ENCODE results near the gene KLF17.

The KLF17 gene

GRCh38 chr1:44118682-44119081 is at the start of gene KLF17:
Gene KLF17 (plus strand): TSS chr1:44118821. CDS start chr1:44118908, 87 bp downstream.
- DNase-seq = no peak

GRCh38 chr1:44071461-44071860 is 47.2 kb upstream of the KLF17 start:
- no peak for DNase-seq

- no peak for DNase-seq
Measured at GRCh38 chr1:44072204-44072603, 46.4 kb upstream of the KLF17 start.

- DNase-seq = no peak
Measured at GRCh38 chr1:44072821-44073220, 45.8 kb upstream of the KLF17 start.

GRCh38 chr1:44073528-44073927 is 45.1 kb upstream of the KLF17 start:
- DNase-seq = no peak

GRCh38 chr1:44074415-44074814 is 44.2 kb upstream of the KLF17 start:
- no peak for DNase-seq

- no peak for DNase-seq
Measured at GRCh38 chr1:44076066-44076465, 42.6 kb upstream of the KLF17 start.

GRCh38 chr1:44077421-44077820 is 41.2 kb upstream of the KLF17 start:
- no peak for DNase-seq

GRCh38 chr1:44078104-44078503 is 40.5 kb upstream of the KLF17 start:
- no peak for DNase-seq

- no peak for DNase-seq
Measured at GRCh38 chr1:44079566-44079965, 39.1 kb upstream of the KLF17 start.

- no peak for DNase-seq
Measured at GRCh38 chr1:44084998-44085675, 33.5 kb upstream of the KLF17 start.

- peak; percentile 20 for DNase-seq
Measured at GRCh38 chr1:44086692-44087474, 31.7 kb upstream of the KLF17 start.

- no peak for DNase-seq
Measured at GRCh38 chr1:44089371-44090048, 29.1 kb upstream of the KLF17 start.

- DNase-seq = no peak
Measured at GRCh38 chr1:44090429-44091252, 28.0 kb upstream of the KLF17 start.

- DNase-seq = no peak
Measured at GRCh38 chr1:44094047-44094446, 24.6 kb upstream of the KLF17 start.

GRCh38 chr1:44100183-44100868 is 18.3 kb upstream of the KLF17 start:
- DNase-seq = no peak

- no peak for DNase-seq
Measured at GRCh38 chr1:44101328-44101727, 17.3 kb upstream of the KLF17 start.

- DNase-seq = no peak
Measured at GRCh38 chr1:44103270-44104131, 15.1 kb upstream of the KLF17 start.

GRCh38 chr1:44105810-44106209 is 12.8 kb upstream of the KLF17 start:
- DNase-seq = no peak

GRCh38 chr1:44108241-44108640 is 10.4 kb upstream of the KLF17 start:
- no peak for DNase-seq

GRCh38 chr1:44108971-44109370 is 9.7 kb upstream of the KLF17 start:
- no peak for DNase-seq

All from NCI-H1092 treated with DMSO at 0.1 percent for 48 hours (cell line).